Stimulated activated CD8-positive, alpha-beta memory T cell treated with anti-CD3 and anti-CD28 coated beads, Interleukin-7, amount 100 ng/mL, for 24 hours (primary cell): Measurements from ENCODE around the gene CLDN10.
"Not testable (repeated sequence)": the region's sequence is repeated elsewhere in the genome, so short reads cannot be mapped to it uniquely, and the experiment has no call there.

Experiments used
- DNase-seq: peaks from one replicate; pipeline ENCODE4 v3.0.0-alpha.2; 2020; ENCODE audit warnings: low read depth

The CLDN10 gene

GRCh38 chr13:95552539-95553441 lies at the start of gene CLDN10:
TSS of gene CLDN10 (plus strand) at chr13:95552720. CDS start at chr13:95552754, 34 bp downstream.
- DNase-seq, result no peak

GRCh38 chr13:95503662-95504061 lies 48.9 kb upstream of the CLDN10 start:
- no peak for DNase-seq

GRCh38 chr13:95505265-95505664 lies 47.3 kb upstream of the CLDN10 start:
- DNase-seq, result no peak

- DNase-seq, result no peak
Observed at GRCh38 chr13:95505986-95506385, 46.5 kb upstream of the CLDN10 start.

GRCh38 chr13:95507991-95508390 lies 44.5 kb upstream of the CLDN10 start:
- no peak for DNase-seq

GRCh38 chr13:95508996-95509395 lies 43.5 kb upstream of the CLDN10 start:
- DNase-seq, result no peak

GRCh38 chr13:95509521-95510310 lies 42.8 kb upstream of the CLDN10 start:
- no peak for DNase-seq

- DNase-seq, result no peak
Observed at GRCh38 chr13:95510950-95511349, 41.6 kb upstream of the CLDN10 start.

- DNase-seq, result no peak
Observed at GRCh38 chr13:95512424-95512823, 40.1 kb upstream of the CLDN10 start.

- no peak for DNase-seq
Observed at GRCh38 chr13:95512957-95513356, 39.6 kb upstream of the CLDN10 start.

GRCh38 chr13:95515606-95516005 lies 36.9 kb upstream of the CLDN10 start:
- DNase-seq, result not testable (repeated sequence)

- DNase-seq, result no peak
Observed at GRCh38 chr13:95516021-95516420, 36.5 kb upstream of the CLDN10 start.

- no peak for DNase-seq
Observed at GRCh38 chr13:95516492-95516891, 36.0 kb upstream of the CLDN10 start.

GRCh38 chr13:95523598-95523997 lies 28.9 kb upstream of the CLDN10 start:
- no peak for DNase-seq

- no peak for DNase-seq
Observed at GRCh38 chr13:95524264-95524901, 28.1 kb upstream of the CLDN10 start.

- no peak for DNase-seq
Observed at GRCh38 chr13:95527955-95528354, 24.6 kb upstream of the CLDN10 start.

GRCh38 chr13:95530178-95530577 lies 22.3 kb upstream of the CLDN10 start:
- no peak for DNase-seq

GRCh38 chr13:95533545-95534160 lies 18.9 kb upstream of the CLDN10 start:
- no peak for DNase-seq

GRCh38 chr13:95535243-95535642 lies 17.3 kb upstream of the CLDN10 start:
- DNase-seq, result no peak

- no peak for DNase-seq
Observed at GRCh38 chr13:95536632-95537241, 15.8 kb upstream of the CLDN10 start.

GRCh38 chr13:95540888-95541287 lies 11.6 kb upstream of the CLDN10 start:
- DNase-seq, result no peak

- DNase-seq, result no peak
Observed at GRCh38 chr13:95541308-95541707, 11.2 kb upstream of the CLDN10 start.
